Measurements from ENCODE around the gene HECW1. TPM values are rescaled to one million over a fixed set of nuclear protein-coding genes. Genes with fewer than 3 reads are reported as not detected.

Gene HECW1
- total and polyA plus RNA-seq, 2 donors (not counting 1 experiment from before 2014, with no cell fraction given) = not detected

DNA sequence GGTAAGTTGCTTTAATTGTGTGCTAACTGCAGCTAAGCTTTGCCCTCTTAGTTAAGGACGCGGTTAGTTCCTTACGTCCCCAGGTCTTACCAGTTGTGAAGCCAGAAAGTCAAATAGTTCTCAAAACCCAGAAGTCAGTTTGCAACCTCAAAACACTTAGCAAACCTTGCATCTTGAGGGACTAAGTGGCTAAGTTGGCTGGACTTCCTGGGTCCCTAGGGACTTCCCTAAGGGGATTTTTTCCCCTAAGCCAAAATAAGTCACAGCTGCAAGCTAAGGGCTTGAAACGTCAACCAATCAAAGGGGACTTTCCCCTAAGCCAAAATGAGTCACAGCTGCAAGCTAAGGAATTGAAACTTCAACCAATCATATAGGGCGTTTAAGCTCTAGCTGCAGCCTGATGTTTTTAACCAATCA is 36.2 kb upstream of the HECW1 start:
- intact Hi-C loops (cut with micrococcal nuclease) = no loop called here
- Histone ChIP-seq H3K9ac (ENCODE audit: low read length) (no peak overlapping the region), H3K4me2 (replicated peaks; ENCODE audit: low read depth, low read length, poor library complexity, severe bottlenecking) (no peak overlapping the region), H3K27me3 (replicated peaks in 1 of 4; ENCODE audit: control extremely low read depth in 1 of 4, control insufficient read depth in 3 of 4, insufficient read depth in 4 of 4, low read length in 3 of 4) (no peaks in the 10 kb centered on the region), H3K36me3 (replicated peaks in 1 of 2; ENCODE audit: control extremely low read depth in 1 of 2, control insufficient read depth in 1 of 2, extremely low read depth in 1 of 2, insufficient read depth in 2 of 2, low read length in 1 of 2) (no peaks in the 10 kb centered on the region), H3K9me3 (ENCODE audit: control extremely low read depth in 1 of 3, control insufficient read depth in 2 of 3, insufficient read depth in 1 of 3, low read length in 2 of 3) (peaks cover 0 to 8% (median 0%) of the 10 kb centered on the region in 3 donors), H3K79me2 (ENCODE audit: control insufficient read depth, insufficient read depth, low read length) (no peaks in the 10 kb centered on the region), H3K4me1 (ENCODE audit: control insufficient read depth in 2 of 2, insufficient read depth in 2 of 2, low read length in 2 of 2) (peaks cover 0 to 5% of the 10 kb centered on the region in 2 donors), H3K4me3 (ENCODE audit: control extremely low read depth in 1 of 5, extremely low read depth in 1 of 5, insufficient read depth in 1 of 5, low read depth in 2 of 5, low read length in 4 of 5) (no peak overlapping the region), H2AFZ (ENCODE audit: insufficient read depth, low read depth, low read length, poor library complexity, severe bottlenecking) (no peak overlapping the region), H4K20me1 (ENCODE audit: control insufficient read depth, insufficient read depth, low read length, poor library complexity, severe bottlenecking) (no peaks in the 10 kb centered on the region), H3K27ac (ENCODE audit: low read length in 2 of 2) (no peak overlapping the region)
- Mint-ChIP-seq H3K4me3 (no peak overlapping the region), H3K27ac (no peak overlapping the region), H3K9me3 (ENCODE audit: insufficient read depth) (no peaks in the 10 kb centered on the region), H3K27me3 (peaks cover 15% of the 10 kb centered on the region), H3K4me1 (peaks cover 20% of the 10 kb centered on the region)
- ChIA-PET CTCF (no interaction called here), POLR2A (no interaction called here)
- DNase-seq = peak; percentile 13
- whole genome bisulfite sequencing (ENCODE audit: insufficient coverage) = no CpG with 5 or more reads among the region's 5 CpGs
- peak; percentile 28 for ATAC-seq (ENCODE audit: low read depth)
- TF ChIP-seq, protein P1, sequence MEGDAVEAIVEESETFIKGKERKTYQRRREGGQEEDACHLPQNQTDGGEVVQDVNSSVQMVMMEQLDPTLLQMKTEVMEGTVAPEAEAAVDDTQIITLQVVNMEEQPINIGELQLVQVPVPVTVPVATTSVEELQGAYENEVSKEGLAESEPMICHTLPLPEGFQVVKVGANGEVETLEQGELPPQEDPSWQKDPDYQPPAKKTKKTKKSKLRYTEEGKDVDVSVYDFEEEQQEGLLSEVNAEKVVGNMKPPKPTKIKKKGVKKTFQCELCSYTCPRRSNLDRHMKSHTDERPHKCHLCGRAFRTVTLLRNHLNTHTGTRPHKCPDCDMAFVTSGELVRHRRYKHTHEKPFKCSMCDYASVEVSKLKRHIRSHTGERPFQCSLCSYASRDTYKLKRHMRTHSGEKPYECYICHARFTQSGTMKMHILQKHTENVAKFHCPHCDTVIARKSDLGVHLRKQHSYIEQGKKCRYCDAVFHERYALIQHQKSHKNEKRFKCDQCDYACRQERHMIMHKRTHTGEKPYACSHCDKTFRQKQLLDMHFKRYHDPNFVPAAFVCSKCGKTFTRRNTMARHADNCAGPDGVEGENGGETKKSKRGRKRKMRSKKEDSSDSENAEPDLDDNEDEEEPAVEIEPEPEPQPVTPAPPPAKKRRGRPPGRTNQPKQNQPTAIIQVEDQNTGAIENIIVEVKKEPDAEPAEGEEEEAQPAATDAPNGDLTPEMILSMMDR (IDR thresholded peaks at IDR 0.05) = no peak
- TF ChIP-seq EZH2 (IDR thresholded peaks at IDR 0.05; ENCODE audit: borderline replicate concordance, insufficient read depth, low read depth, low read length, poor library complexity, severe bottlenecking) = no peak

DNA sequence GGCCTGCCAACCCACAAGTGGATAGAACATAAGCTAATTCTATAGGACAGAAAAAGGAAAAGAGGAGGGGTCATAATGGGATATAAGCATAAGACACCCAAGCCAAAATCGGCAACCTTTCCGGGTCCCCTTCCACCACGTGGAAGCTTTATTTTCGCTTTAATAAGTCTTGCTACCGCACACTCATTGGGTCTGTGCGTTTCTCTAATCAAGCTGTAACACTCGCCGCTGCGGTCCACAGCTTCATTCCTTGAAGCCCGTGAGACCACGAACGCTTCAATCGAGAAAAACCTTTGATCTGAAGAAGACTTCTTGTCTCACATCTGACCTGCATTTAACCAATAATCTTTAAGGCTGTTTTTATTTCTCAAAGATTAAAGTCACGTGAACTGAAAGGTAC is 35.8 kb upstream of the HECW1 start:
- no peaks in the 10 kb centered on the region for H3K27me3 ChIP-seq (replicated peaks in 1 of 4; ENCODE audit: control extremely low read depth in 1 of 4, control insufficient read depth in 3 of 4, insufficient read depth in 4 of 4, low read length in 3 of 4)
- H3K9me3 Mint-ChIP-seq (ENCODE audit: insufficient read depth) = no peaks in the 10 kb centered on the region
- H3K4me1 Mint-ChIP-seq = peaks cover 19% of the 10 kb centered on the region
- H4K20me1 ChIP-seq (ENCODE audit: control insufficient read depth, insufficient read depth, low read length, poor library complexity, severe bottlenecking) = no peaks in the 10 kb centered on the region
- peaks cover 0 to 5% of the 10 kb centered on the region in 2 donors for H3K4me1 ChIP-seq (ENCODE audit: control insufficient read depth in 2 of 2, insufficient read depth in 2 of 2, low read length in 2 of 2)
- 94% methylated on average over 10 of the region's 14 CpGs for WGBS (ENCODE audit: insufficient coverage)
- no peak overlapping the region for H2AFZ ChIP-seq (ENCODE audit: insufficient read depth, low read depth, low read length, poor library complexity, severe bottlenecking)
- DNase-seq (no peak), ATAC-seq (ENCODE audit: low read depth) (no peak)
- no peak overlapping the region for H3K27ac Mint-ChIP-seq
- intact Hi-C loops (cut with micrococcal nuclease) = no loop called here
- H3K36me3 ChIP-seq (replicated peaks in 1 of 2; ENCODE audit: control extremely low read depth in 1 of 2, control insufficient read depth in 1 of 2, extremely low read depth in 1 of 2, insufficient read depth in 2 of 2, low read length in 1 of 2) = no peaks in the 10 kb centered on the region
- H3K9me3 ChIP-seq (ENCODE audit: control extremely low read depth in 1 of 3, control insufficient read depth in 2 of 3, insufficient read depth in 1 of 3, low read length in 2 of 3) = peaks cover 0 to 8% (median 0%) of the 10 kb centered on the region in 3 donors
- no peaks in the 10 kb centered on the region for H3K79me2 ChIP-seq (ENCODE audit: control insufficient read depth, insufficient read depth, low read length)
- H3K27ac ChIP-seq (ENCODE audit: low read length in 2 of 2) = no peak overlapping the region
- no peak overlapping the region for H3K4me3 Mint-ChIP-seq
- ChIA-PET CTCF (no interaction called here), POLR2A (no interaction called here)
- H3K4me2 ChIP-seq (replicated peaks; ENCODE audit: low read depth, low read length, poor library complexity, severe bottlenecking) = no peak overlapping the region
- H3K4me3 ChIP-seq (ENCODE audit: control extremely low read depth in 1 of 5, extremely low read depth in 1 of 5, insufficient read depth in 1 of 5, low read depth in 2 of 5, low read length in 4 of 5) = no peak overlapping the region
- peaks cover 16% of the 10 kb centered on the region for H3K27me3 Mint-ChIP-seq
- H3K9ac ChIP-seq (ENCODE audit: low read length) = no peak overlapping the region
- TF ChIP-seq EZH2 (IDR thresholded peaks at IDR 0.05; ENCODE audit: borderline replicate concordance, insufficient read depth, low read depth, low read length, poor library complexity, severe bottlenecking) = no peak
- TF ChIP-seq, protein P1 (IDR thresholded peaks at IDR 0.05) = no peak

Data from B cell (primary cell).